HCEC 1CT (cell line): Measurements from ENCODE around the gene NF1.

Experiments
- DNase-seq: peaks from one replicate; pipeline ENCODE4 v3.0.0-alpha.2; 2017

The NF1 gene

GRCh38 chr17:31412511-31412910, 317.7 kb downstream of the NF1 start:
- DNase-seq = no peak

- no peak for DNase-seq
Measured at GRCh38 chr17:31413081-31413799, 318.5 kb downstream of the NF1 start.

- DNase-seq = peak; percentile 61
Measured at GRCh38 chr17:31413874-31414549, 319.2 kb downstream of the NF1 start.

- no peak for DNase-seq
Measured at GRCh38 chr17:31414550-31414918, 319.8 kb downstream of the NF1 start.

DNA sequence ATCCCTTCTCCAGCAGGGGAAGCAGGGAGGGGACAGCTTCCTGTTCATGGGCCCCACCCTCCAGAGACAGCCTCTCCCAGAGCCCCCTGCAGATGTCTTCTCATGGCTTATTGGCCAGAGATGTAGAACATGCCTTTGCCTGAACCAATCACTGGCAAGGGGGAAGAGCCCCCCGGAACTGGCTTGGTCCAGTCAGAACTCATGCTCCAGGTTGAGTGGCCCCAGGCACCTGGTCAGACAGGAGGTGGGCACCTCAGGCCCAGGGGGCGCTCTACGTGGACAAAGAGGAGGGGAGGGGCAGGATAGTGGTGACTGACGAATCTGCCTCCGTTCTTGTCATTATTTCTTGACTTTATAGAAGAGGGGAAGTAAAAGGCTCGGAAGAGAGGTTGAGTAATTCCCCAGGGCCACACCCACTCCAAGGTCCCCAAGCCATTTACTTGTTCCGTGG, 320.3 kb downstream of the NF1 start:
- no peak for DNase-seq

GRCh38 chr17:31415640-31416502, 321.1 kb downstream of the NF1 start:
- no peak for DNase-seq

DNA sequence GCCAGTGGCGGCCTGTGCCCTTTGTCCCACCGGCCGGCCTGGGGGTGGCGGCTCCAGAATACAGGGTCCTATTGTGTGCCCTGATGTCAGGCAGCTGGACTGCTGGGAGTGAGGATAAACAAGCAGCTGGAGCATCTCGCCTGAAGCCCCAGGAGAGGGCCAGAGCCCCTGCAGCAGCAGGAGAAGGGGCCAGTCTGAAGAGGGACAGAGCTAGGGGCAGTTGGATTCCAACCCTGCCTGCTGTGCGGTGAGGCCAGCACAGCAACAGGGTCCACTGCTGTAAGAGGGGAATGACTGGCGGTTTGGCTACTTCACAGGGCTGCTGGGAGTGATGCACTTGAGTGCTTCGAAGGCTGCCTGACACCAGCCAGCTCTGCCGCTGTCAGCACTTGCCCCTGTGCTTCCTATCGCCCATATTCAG, 321.7 kb downstream of the NF1 start:
- no peak for DNase-seq

GRCh38 chr17:31417051-31417792, 322.4 kb downstream of the NF1 start:
- no peak for DNase-seq

- no peak for DNase-seq
Measured at GRCh38 chr17:31418773-31419350, 324.1 kb downstream of the NF1 start.

GRCh38 chr17:31422443-31422842, 327.7 kb downstream of the NF1 start:
- no peak for DNase-seq

DNA sequence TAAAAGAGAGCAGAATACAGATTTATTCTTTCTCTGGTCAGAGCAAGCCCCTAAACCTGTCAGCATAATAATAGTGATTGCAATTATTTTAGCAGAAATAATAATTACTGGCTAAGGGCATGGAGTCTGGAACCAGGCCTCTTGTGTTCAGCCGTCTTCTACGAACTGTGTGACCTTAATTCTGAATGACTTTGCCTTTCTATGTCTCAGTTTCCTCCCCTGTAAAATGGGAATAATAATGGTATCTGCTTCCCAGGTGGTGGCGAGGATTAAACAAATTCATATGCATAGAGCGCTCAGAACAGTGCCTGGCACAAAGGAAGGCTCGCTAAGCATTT, 330.1 kb downstream of the NF1 start:
- DNase-seq = no peak

DNA sequence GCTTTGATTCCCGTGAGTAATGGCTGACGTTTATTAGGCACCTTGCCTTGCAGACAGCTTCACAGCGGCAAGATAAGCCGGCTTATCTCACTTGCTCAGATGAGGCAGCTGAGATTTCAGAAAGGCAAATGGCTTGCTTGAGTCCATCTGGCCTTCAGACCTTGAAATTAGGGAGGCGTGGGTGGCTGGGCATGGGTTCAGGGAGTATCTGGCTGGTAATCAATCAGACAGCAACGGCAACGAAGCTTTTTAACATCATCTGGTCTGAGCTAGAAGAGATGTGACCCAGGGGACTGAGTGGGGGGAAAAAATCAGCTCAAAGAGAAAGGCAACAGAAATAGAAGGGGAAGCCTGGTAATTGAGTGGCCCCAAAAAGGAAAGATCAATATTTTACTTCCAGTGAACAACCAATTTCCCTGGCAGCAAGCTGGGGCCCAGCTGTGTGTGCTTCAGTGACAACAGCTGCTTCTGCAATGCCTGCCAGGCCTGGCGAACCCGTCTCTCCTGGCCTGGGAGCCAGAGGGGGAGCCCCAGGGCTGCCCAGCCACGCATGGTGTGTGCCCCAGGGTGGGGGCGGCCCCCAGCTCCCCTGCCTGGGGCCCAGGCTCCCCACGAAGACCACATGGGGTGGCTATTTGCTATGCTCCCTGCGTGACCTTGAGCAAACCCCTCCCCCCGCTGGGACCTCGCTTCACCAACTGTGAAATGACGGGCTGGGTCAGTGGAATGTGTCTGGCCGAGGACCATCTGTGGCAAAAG, 330.7 kb downstream of the NF1 start:
- DNase-seq = no peak
